Measurements from ENCODE around the gene JUND. TPM values are rescaled to one million over a fixed set of nuclear protein-coding genes. Genes with fewer than 3 reads are reported as not detected.

The JUND gene
- total and polyA plus RNA-seq, 2 of the 8 experiments (the other 6 are each of a cell fraction or from before 2014, with no cell fraction given), result 54.0 to 77.5 TPM

DNA sequence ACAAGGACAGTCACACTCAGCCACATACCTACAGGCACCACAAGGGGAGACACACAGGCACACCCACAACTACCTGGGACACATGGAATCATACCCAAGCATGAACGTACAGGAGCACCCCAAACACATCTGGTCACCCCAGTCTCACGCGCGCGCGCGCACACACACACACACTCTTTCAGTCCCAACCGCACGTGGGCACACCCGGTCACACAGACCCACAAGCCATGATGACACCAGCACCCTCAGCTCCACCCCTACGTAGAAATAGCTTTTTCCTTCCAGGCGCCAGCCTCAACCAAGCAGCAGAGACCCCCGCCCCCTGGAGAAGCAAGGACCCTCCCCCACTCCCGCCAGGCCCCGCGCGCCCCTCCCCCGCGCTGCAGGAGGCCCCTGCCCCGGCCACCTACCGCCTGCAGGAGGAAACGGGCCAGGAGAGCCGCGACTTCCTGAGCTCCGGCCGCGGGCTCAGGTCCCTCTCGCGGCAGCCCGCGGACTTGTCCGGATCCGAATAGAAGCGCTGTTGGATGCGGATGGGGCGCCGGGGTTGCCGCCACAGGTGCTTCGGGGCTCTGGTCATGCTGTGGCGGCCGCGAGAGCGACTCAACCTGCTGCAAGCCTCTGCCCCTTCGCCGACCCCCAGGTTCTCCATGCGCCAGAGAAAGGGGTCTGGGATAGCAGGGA is 48.7 kb downstream of the JUND start (continued):
- TF ChIP-seq, protein P1, sequence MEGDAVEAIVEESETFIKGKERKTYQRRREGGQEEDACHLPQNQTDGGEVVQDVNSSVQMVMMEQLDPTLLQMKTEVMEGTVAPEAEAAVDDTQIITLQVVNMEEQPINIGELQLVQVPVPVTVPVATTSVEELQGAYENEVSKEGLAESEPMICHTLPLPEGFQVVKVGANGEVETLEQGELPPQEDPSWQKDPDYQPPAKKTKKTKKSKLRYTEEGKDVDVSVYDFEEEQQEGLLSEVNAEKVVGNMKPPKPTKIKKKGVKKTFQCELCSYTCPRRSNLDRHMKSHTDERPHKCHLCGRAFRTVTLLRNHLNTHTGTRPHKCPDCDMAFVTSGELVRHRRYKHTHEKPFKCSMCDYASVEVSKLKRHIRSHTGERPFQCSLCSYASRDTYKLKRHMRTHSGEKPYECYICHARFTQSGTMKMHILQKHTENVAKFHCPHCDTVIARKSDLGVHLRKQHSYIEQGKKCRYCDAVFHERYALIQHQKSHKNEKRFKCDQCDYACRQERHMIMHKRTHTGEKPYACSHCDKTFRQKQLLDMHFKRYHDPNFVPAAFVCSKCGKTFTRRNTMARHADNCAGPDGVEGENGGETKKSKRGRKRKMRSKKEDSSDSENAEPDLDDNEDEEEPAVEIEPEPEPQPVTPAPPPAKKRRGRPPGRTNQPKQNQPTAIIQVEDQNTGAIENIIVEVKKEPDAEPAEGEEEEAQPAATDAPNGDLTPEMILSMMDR (IDR thresholded peaks at IDR 0.05; ENCODE audit: control extremely low read depth in 1 of 3, insufficient read depth in 1 of 3, low read depth in 1 of 3, low read length in 3 of 3), result peak; percentile 32 to 68 (median 39)
- TF ChIP-seq ASH2L (IDR thresholded peaks at IDR 0.05; ENCODE audit: low read length) (peak; percentile 69), SIX5 (IDR thresholded peaks at IDR 0.05; ENCODE audit: low read depth, low read length) (no peak)

All from H1 (cell line).